HEK293T (cell line): ENCODE measurements around the gene RITA1.

ENCODE experiments used
- CTCF ChIA-PET: fragments of 350-600 bp; formaldehyde crosslinking; extraction: SDS; loops from one replicate; lab custom pipeline; 2021; ENCODE audit warnings: antibody characterized with exemption, inconsistent platforms; lab: Yijun Ruan, JAX
- POLR2A ChIA-PET: fragments of 350-600 bp; formaldehyde crosslinking; extraction: SDS; loops from one replicate; lab custom pipeline; 2020; ENCODE audit warnings: antibody characterized with exemption, inconsistent platforms; lab: Yijun Ruan, JAX
- DNase-seq: peaks from one replicate; pipeline ENCODE4 v3.0.0; 2012; ENCODE audit warnings: mixed read lengths; ENCODE audit errors: extremely low spot score
- ARNT ChIP-seq: fragments of 450-650 bp; IDR thresholded peaks from 2 replicates; pipeline ENCODE4 v1.6.1; 2017; ENCODE audit warnings: mild to moderate bottlenecking
- BHLHE40 ChIP-seq: fragments of 450-650 bp; IDR thresholded peaks from 2 replicates; pipeline ENCODE4 v1.6.1; 2016; ENCODE audit warnings: mild to moderate bottlenecking, moderate library complexity, borderline replicate concordance
- CTBP1 ChIP-seq: fragments of 450-650 bp; IDR thresholded peaks from 2 replicates; pipeline ENCODE4 v1.6.1; 2016; ENCODE audit warnings: borderline replicate concordance
- ELF4 ChIP-seq: fragments of 450-650 bp; IDR thresholded peaks from 2 replicates; pipeline ENCODE4 v1.6.1; 2017; ENCODE audit warnings: antibody characterized with exemption
- FOXA1 ChIP-seq: fragments of 450-650 bp; IDR thresholded peaks from 2 replicates; pipeline ENCODE4 v1.6.1; 2016; ENCODE audit warnings: mild to moderate bottlenecking
- FOXK2 ChIP-seq: fragments of 450-650 bp; IDR thresholded peaks from 2 replicates; pipeline ENCODE4 v1.6.1; 2016; ENCODE audit warnings: mild to moderate bottlenecking
- FOXM1 ChIP-seq: fragments of 450-650 bp; IDR thresholded peaks from 2 replicates; pipeline ENCODE4 v1.6.1; 2017; ENCODE audit warnings: mild to moderate bottlenecking, borderline replicate concordance
- HDGF ChIP-seq: fragments of 450-650 bp; IDR thresholded peaks from 2 replicates; pipeline ENCODE4 v1.6.1; 2017; ENCODE audit warnings: antibody characterized with exemption, borderline replicate concordance
- L3MBTL2 ChIP-seq: fragments of 450-650 bp; conservative IDR thresholded peaks from 2 replicates; pipeline ENCODE4 v1.6.1; 2016; ENCODE audit warnings: mild to moderate bottlenecking
- LEF1 ChIP-seq: fragments of 450-650 bp; IDR thresholded peaks from 2 replicates; pipeline ENCODE4 v1.6.1; 2017; ENCODE audit warnings: mild to moderate bottlenecking, borderline replicate concordance
- NFRKB ChIP-seq: fragments of 450-650 bp; IDR thresholded peaks from 2 replicates; pipeline ENCODE4 v1.6.1; 2016; ENCODE audit warnings: mild to moderate bottlenecking, moderate library complexity
- SP1 ChIP-seq: fragments of 450-650 bp; IDR thresholded peaks from 2 replicates; pipeline ENCODE4 v1.6.1; 2017
- SUZ12 ChIP-seq: fragments of 450-650 bp; IDR thresholded peaks from 2 replicates; pipeline ENCODE4 v1.6.1; 2016; ENCODE audit warnings: mild to moderate bottlenecking
- TARDBP ChIP-seq: fragments of 450-650 bp; IDR thresholded peaks from 2 replicates; pipeline ENCODE4 v1.6.1; 2016
- ZNF384 ChIP-seq: fragments of 450-650 bp; IDR thresholded peaks from 2 replicates; pipeline ENCODE4 v1.6.1; 2016
- TF ChIP-seq, protein P1 (sequence below): fragments of 450-650 bp; IDR thresholded peaks from 2 replicates; pipeline ENCODE4 v1.6.1; 2016

The RITA1 gene

DNA sequence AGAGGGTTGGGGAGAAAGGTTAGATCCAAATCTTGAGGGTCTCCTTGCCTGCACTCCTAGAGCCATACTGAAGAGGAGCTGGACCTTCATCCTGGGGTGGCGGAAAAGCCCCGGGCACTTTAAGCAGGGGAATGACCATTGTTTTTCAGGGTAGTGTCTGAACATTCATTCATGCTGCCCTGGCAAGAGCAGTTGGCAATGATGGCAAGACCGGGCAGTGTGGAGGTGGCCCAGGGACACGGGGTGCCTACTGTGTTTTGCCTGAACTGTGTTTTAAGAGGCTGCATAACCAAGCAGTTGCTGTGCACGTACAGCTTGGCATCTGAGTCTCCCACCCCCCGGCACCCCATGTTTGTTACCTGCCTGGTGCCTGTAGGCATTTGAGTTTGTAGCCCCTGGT lies 50.5 kb downstream of the RITA1 start:
- no peak for DNase-seq
- TF ChIP-seq SP1 (no peak), LEF1 (no peak), ARNT (no peak), FOXK2 (no peak), HDGF (no peak), TARDBP (no peak), L3MBTL2 (no peak), FOXA1 (no peak), CTBP1 (no peak), SUZ12 (no peak), ZNF384 (no peak)
- POLR2A ChIA-PET: no interaction called here
- CTCF ChIA-PET: no interaction called here

DNA sequence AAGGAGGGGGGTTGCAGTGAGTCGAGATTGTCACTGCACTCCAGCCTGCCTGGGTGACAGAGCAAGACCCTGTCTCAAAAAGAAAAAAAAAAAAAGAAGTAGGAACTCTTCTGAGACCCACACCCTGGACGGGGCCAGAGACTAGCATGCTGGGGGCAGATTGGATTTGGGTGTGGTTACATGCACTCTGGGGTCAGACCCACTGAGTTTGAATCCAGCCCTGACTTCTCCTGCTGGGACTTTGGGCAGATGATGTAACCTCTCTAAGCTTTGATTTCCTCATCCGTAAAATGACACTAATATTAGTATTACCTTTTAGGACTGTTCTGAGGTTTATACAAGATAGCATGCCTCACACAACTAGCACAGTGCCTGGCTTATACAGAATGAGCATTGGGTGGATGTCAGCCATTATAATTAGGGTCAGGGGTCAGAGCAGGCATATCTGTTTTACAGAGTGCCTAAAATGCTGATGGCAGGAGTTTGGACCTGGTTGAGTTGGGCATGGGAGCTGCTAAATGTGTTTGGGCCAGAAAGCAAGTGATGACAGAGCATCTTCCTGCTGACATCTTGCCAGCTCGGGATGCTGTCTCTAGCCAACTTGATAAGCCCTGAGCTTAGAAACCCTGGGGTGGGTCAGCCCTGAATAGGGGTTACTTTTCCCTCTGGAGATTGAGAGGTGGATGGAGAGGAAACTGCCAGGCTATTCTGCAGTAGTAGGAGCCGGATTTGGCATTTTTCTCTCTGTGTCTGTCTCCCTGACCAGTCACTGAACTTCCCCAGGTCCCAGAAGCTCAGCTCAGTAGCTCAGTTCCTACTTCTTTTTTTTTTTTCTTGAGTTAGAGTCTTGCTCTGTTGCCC lies 51.2 kb downstream of the RITA1 start:
- TF ChIP-seq ZNF384: no peak
- no peak for TF ChIP-seq SP1
- no peak for TF ChIP-seq TARDBP
- TF ChIP-seq L3MBTL2: no peak
- no peak for TF ChIP-seq ELF4
- CTCF ChIA-PET: no interaction called here
- POLR2A ChIA-PET: no interaction called here
- no peak for DNase-seq

GRCh38 chr12:113237748-113238147 lies 52.2 kb downstream of the RITA1 start:
- TF ChIP-seq LEF1 (no peak), BHLHE40 (no peak), SP1 (no peak), HDGF (no peak), FOXM1 (no peak), ARNT (no peak), CTBP1 (no peak), ZNF384 (no peak), ELF4 (no peak), SUZ12 (no peak), FOXA1 (no peak), TARDBP (no peak), NFRKB (no peak), FOXK2 (no peak), L3MBTL2 (no peak)
- TF ChIP-seq, protein P1, sequence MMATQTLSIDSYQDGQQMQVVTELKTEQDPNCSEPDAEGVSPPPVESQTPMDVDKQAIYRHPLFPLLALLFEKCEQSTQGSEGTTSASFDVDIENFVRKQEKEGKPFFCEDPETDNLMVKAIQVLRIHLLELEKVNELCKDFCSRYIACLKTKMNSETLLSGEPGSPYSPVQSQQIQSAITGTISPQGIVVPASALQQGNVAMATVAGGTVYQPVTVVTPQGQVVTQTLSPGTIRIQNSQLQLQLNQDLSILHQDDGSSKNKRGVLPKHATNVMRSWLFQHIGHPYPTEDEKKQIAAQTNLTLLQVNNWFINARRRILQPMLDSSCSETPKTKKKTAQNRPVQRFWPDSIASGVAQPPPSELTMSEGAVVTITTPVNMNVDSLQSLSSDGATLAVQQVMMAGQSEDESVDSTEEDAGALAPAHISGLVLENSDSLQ: no peak
- CTCF ChIA-PET: no interaction called here
- POLR2A ChIA-PET: no interaction called here
- DNase-seq: no peak

DNA sequence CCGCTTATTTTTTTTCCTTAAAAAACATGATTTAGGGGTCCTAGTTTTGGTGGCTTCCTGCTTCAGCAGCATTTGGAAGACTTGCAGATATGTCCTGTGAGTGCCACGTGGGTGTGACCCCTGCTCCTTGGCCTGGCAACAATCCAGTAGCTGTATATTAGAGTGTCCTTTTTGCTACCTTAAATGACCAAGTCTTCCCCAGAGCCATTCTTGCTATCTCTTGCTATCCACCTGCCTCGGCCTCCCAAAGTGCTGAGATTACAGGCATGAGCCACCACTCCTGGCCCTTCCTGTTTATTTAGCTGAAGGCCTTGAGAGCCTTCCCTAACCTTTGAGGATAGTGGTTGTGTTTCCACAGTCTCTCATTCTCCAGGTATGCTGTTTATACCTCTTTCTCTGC lies 52.8 kb downstream of the RITA1 start:
- no peak for DNase-seq
- TF ChIP-seq CTBP1 (no peak), ARNT (no peak), SUZ12 (no peak), FOXK2 (no peak), BHLHE40 (no peak), HDGF (no peak), L3MBTL2 (no peak), FOXA1 (no peak), LEF1 (no peak), NFRKB (no peak), ELF4 (no peak)
- TF ChIP-seq, protein P1: no peak
- ChIA-PET POLR2A (no interaction called here), CTCF (no interaction called here)

GRCh38 chr12:113239288-113239771 lies 53.8 kb downstream of the RITA1 start:
- TF ChIP-seq LEF1: no peak
- TF ChIP-seq FOXK2: no peak
- TF ChIP-seq SUZ12: no peak
- no peak for TF ChIP-seq L3MBTL2
- no peak for TF ChIP-seq TARDBP
- no peak for TF ChIP-seq HDGF
- TF ChIP-seq, protein P1: no peak
- TF ChIP-seq NFRKB: no peak
- no peak for TF ChIP-seq ZNF384
- TF ChIP-seq SP1: no peak
- TF ChIP-seq BHLHE40: no peak
- no peak for TF ChIP-seq ARNT
- TF ChIP-seq ELF4: no peak
- no peak for TF ChIP-seq CTBP1
- no peak for TF ChIP-seq FOXM1
- CTCF ChIA-PET: no interaction called here
- POLR2A ChIA-PET: no interaction called here
- DNase-seq: no peak

DNA sequence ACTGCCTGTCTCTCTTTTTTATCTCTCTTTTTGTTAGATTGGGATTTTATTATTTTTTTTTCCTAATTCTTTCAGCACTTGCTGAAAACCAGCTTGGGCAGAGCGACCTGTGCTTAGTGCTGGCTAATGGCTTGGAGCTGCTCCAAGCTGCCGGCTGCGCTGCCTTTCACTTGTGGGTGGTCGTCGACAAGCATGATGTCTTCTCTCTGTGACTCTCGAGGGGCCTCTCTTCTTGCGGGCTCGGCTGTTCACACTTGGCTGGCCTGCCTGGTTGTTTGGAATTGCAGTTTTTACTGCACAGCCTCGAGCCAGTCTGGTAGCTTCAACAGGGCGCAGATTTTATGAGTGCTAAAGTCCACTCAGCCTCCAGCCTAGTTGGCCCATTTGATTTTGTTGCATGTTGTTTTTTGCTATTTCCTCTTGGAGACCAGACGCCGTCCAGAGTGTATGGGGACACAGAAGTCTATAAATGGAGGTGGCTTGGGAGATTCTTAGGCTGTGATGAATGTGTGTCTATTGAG lies 54.4 kb downstream of the RITA1 start:
- ChIA-PET CTCF (no interaction called here), POLR2A (no interaction called here)
- no peak for DNase-seq
- TF ChIP-seq SP1: no peak
- TF ChIP-seq CTBP1: no peak
- no peak for TF ChIP-seq FOXK2
- no peak for TF ChIP-seq ZNF384
- TF ChIP-seq TARDBP: no peak
- TF ChIP-seq SUZ12: no peak
- TF ChIP-seq ELF4: no peak
- TF ChIP-seq LEF1: no peak
- no peak for TF ChIP-seq HDGF
- no peak for TF ChIP-seq ARNT
- no peak for TF ChIP-seq FOXA1
- TF ChIP-seq, protein P1: no peak
- no peak for TF ChIP-seq L3MBTL2
- no peak for TF ChIP-seq NFRKB
